A549 (cell line): Measurements from ENCODE around the gene HOXB3. TPM values are rescaled to one million over a fixed set of nuclear protein-coding genes. Genes with fewer than 3 reads are reported as not detected.

Experiments used
- ATAC-seq, 2 experiments: fragments of 200-7000 bp in 1 of 2; fragments of >200 bp in 1 of 2; cut with Nextera tagmentation in 1 of 2; cut with Tn5 transposase in 1 of 2; 3 replicates each; pipeline versions ENCODE4 v1.8.0 to v1.9.1; 2018 to 2020; ENCODE audit warnings: mild to moderate bottlenecking in 1 of 2, moderate library complexity in 1 of 2
- CTCF ChIA-PET: fragments of 300-600 bp; sonication (Branson Sonifier 250); formaldehyde crosslinking; extraction: SDS; loops from one replicate; lab custom pipeline; 2021; ENCODE audit warnings: antibody characterized with exemption, inconsistent platforms; lab: Yijun Ruan, JAX
- POLR2A ChIA-PET: fragments of 350-600 bp; formaldehyde crosslinking; extraction: SDS; loops from one replicate; lab custom pipeline; 2021; ENCODE audit warnings: antibody characterized with exemption, inconsistent platforms; lab: Yijun Ruan, JAX
- DNase-seq, 2 experiments: peaks; one replicate each; pipeline versions ENCODE4 v3.0.0 to v3.0.0-alpha.2; 2011 to 2016; ENCODE audit warnings: low read depth in 1 of 2, low spot score in 1 of 2
- FAIRE-seq: peaks from 2 replicates; lab custom pipeline; 2011; peaks lifted over from hg19 to GRCh38; lab: Jason Lieb, UNC
- H3K27ac ChIP-seq, 2 experiments: fragments of >200 bp; sonication (Bioruptor Twin); formaldehyde crosslinking; 3 replicates each; pipeline ENCODE4 v1.5.1; 2016 to 2017
- H3K4me1 ChIP-seq: fragments of >200 bp; sonication (Bioruptor Twin); formaldehyde crosslinking; 3 replicates; pipeline ENCODE4 v1.6.1; 2016
- H3K4me2 ChIP-seq: fragments of >200 bp; sonication (Bioruptor Twin); formaldehyde crosslinking; 3 replicates; pipeline ENCODE4 v1.6.1; 2016
- H3K4me3 ChIP-seq: fragments of >200 bp; sonication (Bioruptor Twin); formaldehyde crosslinking; 3 replicates; pipeline ENCODE4 v1.5.1; 2016
- H3K9me3 ChIP-seq: fragments of >200 bp; sonication (Bioruptor Twin); formaldehyde crosslinking; 3 replicates; pipeline ENCODE4 v1.6.1; 2016
- CEBPB ChIP-seq, 2 experiments: fragments of >200 bp in 1 of 2; sonication (Bioruptor Twin) in 1 of 2; formaldehyde crosslinking in 1 of 2; IDR thresholded peaks; 2 replicates each; pipeline ENCODE4 v1.6.1; 2012 to 2016
- CHD2 ChIP-seq: fragments of 150-350 bp; IDR thresholded peaks from 2 replicates; pipeline ENCODE4 v1.6.1; 2014; ENCODE audit warnings: low read length; ENCODE audit not compliant: partially characterized antibody
- CHD4 ChIP-seq: fragments of 200-600 bp; sonication (generic); IDR thresholded peaks from 2 replicates; pipeline ENCODE4 v1.6.1; 2016; ENCODE audit warnings: antibody characterized with exemption, mild to moderate bottlenecking, borderline replicate concordance
- EHF ChIP-seq: fragments of 250-450 bp; sonication (Bioruptor Pico); IDR thresholded peaks from 2 replicates; pipeline ENCODE4 v1.5.0; 2020; ENCODE audit warnings: mild to moderate bottlenecking
- ELK1 ChIP-seq: fragments of 150-350 bp; IDR thresholded peaks from 2 replicates; pipeline ENCODE4 v1.6.1; 2014; ENCODE audit warnings: low read depth, mild to moderate bottlenecking, low read length
- FOSB ChIP-seq: fragments of 250-450 bp; sonication (Bioruptor Pico); IDR thresholded peaks from 2 replicates; pipeline ENCODE4 v1.5.0; 2020; ENCODE audit warnings: mild to moderate bottlenecking, moderate library complexity
- GATA3 ChIP-seq: IDR thresholded peaks from 2 replicates; pipeline ENCODE4 v1.6.1; 2012; ENCODE audit warnings: borderline replicate concordance
- HEYL ChIP-seq: fragments of 250-450 bp; sonication (Bioruptor Pico); IDR thresholded peaks from 2 replicates; pipeline ENCODE4 v1.8.0; 2021; ENCODE audit warnings: mild to moderate bottlenecking, moderate library complexity
- HOXA7 ChIP-seq: fragments of 250-450 bp; sonication (Bioruptor Pico); IDR thresholded peaks from 2 replicates; pipeline ENCODE4 v1.5.0; 2020; ENCODE audit warnings: mild to moderate bottlenecking, moderate library complexity
- HOXB5 ChIP-seq: fragments of 250-450 bp; sonication (Bioruptor Pico); IDR thresholded peaks from 2 replicates; pipeline ENCODE4 v1.5.0; 2020; ENCODE audit warnings: mild to moderate bottlenecking, moderate library complexity
- JUN ChIP-seq, 2 experiments: fragments of >200 bp; sonication (Bioruptor Twin); formaldehyde crosslinking; IDR thresholded peaks; 2 replicates in 1 of 2; 3 replicates in 1 of 2; pipeline ENCODE4 v1.6.1; 2016 to 2017
- JUNB ChIP-seq: fragments of >200 bp; sonication (Bioruptor Twin); formaldehyde crosslinking; IDR thresholded peaks from 2 replicates; pipeline ENCODE4 v1.6.1; 2016
- KDM5A ChIP-seq: fragments of 200-600 bp; sonication (generic); IDR thresholded peaks from 2 replicates; pipeline ENCODE4 v1.6.1; 2016; ENCODE audit warnings: antibody characterized with exemption, mild to moderate bottlenecking
- MAFK ChIP-seq: fragments of 450-650 bp; IDR thresholded peaks from 2 replicates; pipeline ENCODE4 v1.6.1; 2014; ENCODE audit not compliant: partially characterized antibody
- MAX ChIP-seq: IDR thresholded peaks from 2 replicates; pipeline ENCODE4 v1.6.1; 2012
- MYC ChIP-seq: IDR thresholded peaks from 2 replicates; pipeline ENCODE4 v1.6.1; 2012; ENCODE audit warnings: mild to moderate bottlenecking, inconsistent platforms, low read length, improper control_type of control experiment, borderline replicate concordance
- NPAS2 ChIP-seq: fragments of 250-450 bp; sonication (Bioruptor Pico); IDR thresholded peaks from 2 replicates; pipeline ENCODE4 v1.8.0; 2022; ENCODE audit warnings: mild to moderate bottlenecking, moderate library complexity, borderline replicate concordance
- NR3C1 ChIP-seq: fragments of >200 bp; sonication (Bioruptor Twin); formaldehyde crosslinking; IDR thresholded peaks from 3 replicates; pipeline ENCODE4 v1.6.1; 2017
- POLR2A ChIP-seq: IDR thresholded peaks from 2 replicates; pipeline ENCODE4 v1.6.1; 2012; ENCODE audit warnings: mild to moderate bottlenecking, low read length
- POLR2AphosphoS2 ChIP-seq: conservative IDR thresholded peaks from 2 replicates; pipeline ENCODE4 v1.6.1; 2012; ENCODE audit warnings: low read length, improper control_type of control experiment, inconsistent platforms
- RARB ChIP-seq: fragments of 250-450 bp; sonication (Bioruptor Pico); IDR thresholded peaks from 2 replicates; pipeline ENCODE4 v1.8.0; 2021; ENCODE audit warnings: mild to moderate bottlenecking, moderate library complexity
- RNF2 ChIP-seq: fragments of 200-600 bp; sonication (generic); IDR thresholded peaks from 2 replicates; pipeline ENCODE4 v1.6.1; 2016; ENCODE audit warnings: low read depth, mild to moderate bottlenecking, antibody characterized with exemption, moderate library complexity, borderline replicate concordance
- TFCP2L1 ChIP-seq: fragments of 250-450 bp; sonication (Bioruptor Pico); IDR thresholded peaks from 2 replicates; pipeline ENCODE4 v1.5.0; 2021; ENCODE audit warnings: mild to moderate bottlenecking
- ZFP36 ChIP-seq: fragments of 450-650 bp; IDR thresholded peaks from 2 replicates; pipeline ENCODE4 v1.6.1; 2014; ENCODE audit warnings: borderline replicate concordance; ENCODE audit not compliant: partially characterized antibody
- WGBS: methylation state at CpG from one replicate; pipeline ENCODE4 v1.1.6; 2017; ENCODE audit errors: missing lambda C conversion rate; 5-methylcytosine and 5-hydroxymethylcytosine counted together
- polyA plus RNA-seq, 4 experiments: library from polyadenylated mRNA; depleted of rRNA in 3 of 4; stranded (reverse); fragments of >200 nt; fragmentation: RNase III in 1 of 4; extraction: RNeasy Plus Mini Kit Qiagen cat#74134 plus additional on column Dnase treatment in 1 of 4; gene quantifications; 2 replicates in 3 of 4; 3 replicates in 1 of 4; pipeline ENCODE4 v1.2.3, GENCODE V29; 2011 to 2017
- TF ChIP-seq, protein P1 (sequence below): fragments of 200-600 bp; sonication (generic); IDR thresholded peaks from 2 replicates; pipeline ENCODE4 v1.6.1; 2016; ENCODE audit warnings: antibody characterized with exemption, mild to moderate bottlenecking, moderate library complexity
- TF ChIP-seq, protein P2 (sequence below): IDR thresholded peaks from 2 replicates; pipeline ENCODE4 v1.6.1; 2012; ENCODE audit warnings: low read depth, borderline replicate concordance
- TF ChIP-seq, protein P3 (sequence below): fragments of 450-650 bp; IDR thresholded peaks from 2 replicates; pipeline ENCODE4 v1.6.1; 2014; ENCODE audit warnings: antibody characterized with exemption

HOXB3 gene
- polyA plus RNA-seq, 2 of the 4 experiments (the other 2 are of a cell fraction), result 8.6 to 17.0 TPM

- 0 out of 2 replicates have a peak, but pooled peaks have one; percentile 10 for TF ChIP-seq TFCP2L1 (CRISPR knock-in tag)
- no peak for TF ChIP-seq FOSB (CRISPR knock-in tag)
- peak; percentile 54; the same call in 1 of the 2 replicates for TF ChIP-seq RNF2
- TF ChIP-seq HOXB5 (CRISPR knock-in tag), result no peak
- no peak for TF ChIP-seq MAFK
- TF ChIP-seq RARB (CRISPR knock-in tag), result no peak
- TF ChIP-seq NPAS2 (CRISPR knock-in tag), result no peak
Observed at GRCh38 chr17:48625495-48626244, 35.6 kb upstream of the HOXB3 start (continued).

GRCh38 chr17:48624544-48625494 lies 34.8 kb upstream of the HOXB3 start:
- peak; percentile 37 to 65 for ATAC-seq
- H3K4me2 ChIP-seq, result peak overlapping the region; percentile 92
- H3K4me3 ChIP-seq, result peak overlapping the region; percentile 72
- DNase-seq, result peak; percentile 50 to 74
- CTCF ChIA-PET, result interaction anchor here (0.6 to 9.7 kb wide), 22 partner anchors 10 to 1078 kb away, joined by 3 to 118 read pairs (median 5); partner anchors contain the start of gene HOXB8
- TF ChIP-seq MAX (peak; percentile 20), GATA3 (no peak), JUNB (no peak), HOXA7 (CRISPR knock-in tag) (peak; percentile 63; the same call in 1 of the 2 replicates), ZFP36 (no peak), NR3C1 (no peak), ELK1 (no peak), CHD4 (no peak), POLR2AphosphoS2 (peak; percentile 70; the same call in 1 of the 2 replicates), JUN (IDR thresholded peaks at IDR 0.05) (0 out of 5 replicates have a peak, but pooled peaks of 1 of the 2 experiments have one; percentile 8), RARB (CRISPR knock-in tag) (no peak), CEBPB (IDR thresholded peaks at IDR 0.05) (no peak), KDM5A (no peak), MYC (no peak), POLR2A (no peak), TFCP2L1 (CRISPR knock-in tag) (0 out of 2 replicates have a peak, but pooled peaks have one; percentile 21), EHF (CRISPR knock-in tag) (no peak), HEYL (CRISPR knock-in tag) (no peak), CHD2 (no peak)
- TF ChIP-seq, protein P1, sequence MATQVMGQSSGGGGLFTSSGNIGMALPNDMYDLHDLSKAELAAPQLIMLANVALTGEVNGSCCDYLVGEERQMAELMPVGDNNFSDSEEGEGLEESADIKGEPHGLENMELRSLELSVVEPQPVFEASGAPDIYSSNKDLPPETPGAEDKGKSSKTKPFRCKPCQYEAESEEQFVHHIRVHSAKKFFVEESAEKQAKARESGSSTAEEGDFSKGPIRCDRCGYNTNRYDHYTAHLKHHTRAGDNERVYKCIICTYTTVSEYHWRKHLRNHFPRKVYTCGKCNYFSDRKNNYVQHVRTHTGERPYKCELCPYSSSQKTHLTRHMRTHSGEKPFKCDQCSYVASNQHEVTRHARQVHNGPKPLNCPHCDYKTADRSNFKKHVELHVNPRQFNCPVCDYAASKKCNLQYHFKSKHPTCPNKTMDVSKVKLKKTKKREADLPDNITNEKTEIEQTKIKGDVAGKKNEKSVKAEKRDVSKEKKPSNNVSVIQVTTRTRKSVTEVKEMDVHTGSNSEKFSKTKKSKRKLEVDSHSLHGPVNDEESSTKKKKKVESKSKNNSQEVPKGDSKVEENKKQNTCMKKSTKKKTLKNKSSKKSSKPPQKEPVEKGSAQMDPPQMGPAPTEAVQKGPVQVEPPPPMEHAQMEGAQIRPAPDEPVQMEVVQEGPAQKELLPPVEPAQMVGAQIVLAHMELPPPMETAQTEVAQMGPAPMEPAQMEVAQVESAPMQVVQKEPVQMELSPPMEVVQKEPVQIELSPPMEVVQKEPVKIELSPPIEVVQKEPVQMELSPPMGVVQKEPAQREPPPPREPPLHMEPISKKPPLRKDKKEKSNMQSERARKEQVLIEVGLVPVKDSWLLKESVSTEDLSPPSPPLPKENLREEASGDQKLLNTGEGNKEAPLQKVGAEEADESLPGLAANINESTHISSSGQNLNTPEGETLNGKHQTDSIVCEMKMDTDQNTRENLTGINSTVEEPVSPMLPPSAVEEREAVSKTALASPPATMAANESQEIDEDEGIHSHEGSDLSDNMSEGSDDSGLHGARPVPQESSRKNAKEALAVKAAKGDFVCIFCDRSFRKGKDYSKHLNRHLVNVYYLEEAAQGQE, result peak; percentile 42; the same call in 1 of the 2 replicates
- TF ChIP-seq, protein P2, sequence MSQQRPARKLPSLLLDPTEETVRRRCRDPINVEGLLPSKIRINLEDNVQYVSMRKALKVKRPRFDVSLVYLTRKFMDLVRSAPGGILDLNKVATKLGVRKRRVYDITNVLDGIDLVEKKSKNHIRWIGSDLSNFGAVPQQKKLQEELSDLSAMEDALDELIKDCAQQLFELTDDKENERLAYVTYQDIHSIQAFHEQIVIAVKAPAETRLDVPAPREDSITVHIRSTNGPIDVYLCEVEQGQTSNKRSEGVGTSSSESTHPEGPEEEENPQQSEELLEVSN, result 0 out of 2 replicates have a peak, but pooled peaks have one; percentile 14
- TF ChIP-seq, protein P3, sequence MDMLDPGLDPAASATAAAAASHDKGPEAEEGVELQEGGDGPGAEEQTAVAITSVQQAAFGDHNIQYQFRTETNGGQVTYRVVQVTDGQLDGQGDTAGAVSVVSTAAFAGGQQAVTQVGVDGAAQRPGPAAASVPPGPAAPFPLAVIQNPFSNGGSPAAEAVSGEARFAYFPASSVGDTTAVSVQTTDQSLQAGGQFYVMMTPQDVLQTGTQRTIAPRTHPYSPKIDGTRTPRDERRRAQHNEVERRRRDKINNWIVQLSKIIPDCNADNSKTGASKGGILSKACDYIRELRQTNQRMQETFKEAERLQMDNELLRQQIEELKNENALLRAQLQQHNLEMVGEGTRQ, result no peak
- TF ChIP-seq, all 56 proteins: peak for 7
- Histone ChIP-seq H3K4me1 (peaks cover 15% of the 10 kb centered on the region; the same call in 2 of the 3 replicates), H3K27ac (peak overlapping the region; percentile 89 to 95), H3K9me3 (no peaks in the 10 kb centered on the region)
- POLR2A ChIA-PET, result interaction anchor here (0.5 to 2.9 kb wide), 12 partner anchors 11 to 576 kb away, joined by 3 to 45 read pairs (median 5); partner anchors contain the start of genes HOXB8 and NFE2L1
- FAIRE-seq, result no peak
- WGBS, result 19% methylated on average over 23 of the region's 66 CpGs
